Activated T-cell treated with anti-CD3 and anti-CD28 coated beads, Interleukin-2, amount 50 U/mL, for 72 hours (primary cell): Measurements from ENCODE around the gene TCF23. TPM values are rescaled to one million over a fixed set of nuclear protein-coding genes. Genes with fewer than 3 reads are reported as not detected.

Experiments used
- total RNA-seq, 2 donors: library from RNA; stranded (reverse); gene quantifications; one replicate each; pipeline ENCODE4 v1.2.3, GENCODE V29; 2022

The TCF23 gene
- total RNA-seq, 2 donors from 2014 or later: not detected

Other genes starting within 250 kb of the TCF23 start
- 1 to 10 TPM; 4.8 to 5.3 TPM for gene MAPRE3, start 178.4 kb upstream of the TCF23 start, total RNA-seq
- 10 to 100 TPM; 50.5 to 53.6 TPM for gene TMEM214, start 116.0 kb upstream of the TCF23 start, total RNA-seq
- gene AGBL5, start 97.3 kb upstream of the TCF23 start, total RNA-seq: 10 to 100 TPM; 12.1 to 16.1 TPM
- gene OST4, start 77.3 kb upstream of the TCF23 start, total RNA-seq: 100 to 1,000 TPM; 238 to 260 TPM
- 1 to 10 TPM in 1 of 2 donors, under 1 TPM in 1; 0.36 to 1.0 TPM for gene EMILIN1, start 70.4 kb upstream of the TCF23 start, total RNA-seq
- gene KHK, start 62.2 kb upstream of the TCF23 start, total RNA-seq: 10 to 100 TPM; 11.9 to 12.9 TPM
- gene CGREF1, start 29.9 kb upstream of the TCF23 start, total RNA-seq: 1 to 10 TPM in 1 of 2 donors, under 1 TPM in 1; 0.81 to 2.4 TPM
- gene ABHD1, start 25.2 kb upstream of the TCF23 start, total RNA-seq: under 1 TPM; 0.34 to 0.72 TPM
- 10 to 100 TPM; 35.5 to 41.1 TPM for gene PREB, start 14.4 kb upstream of the TCF23 start, total RNA-seq
- gene PRR30, start 9.6 kb upstream of the TCF23 start, total RNA-seq: not detected
- 10 to 100 TPM; 80.5 to 87.3 TPM for gene ATRAID, start 63.0 kb downstream of the TCF23 start, total RNA-seq
- 10 to 100 TPM; 38.8 to 39.2 TPM for gene SLC5A6, start 63.3 kb downstream of the TCF23 start, total RNA-seq
- 10 to 100 TPM; 53.6 to 64.5 TPM for gene CAD, start 68.4 kb downstream of the TCF23 start, total RNA-seq
- gene SLC30A3, start 114.0 kb downstream of the TCF23 start, total RNA-seq: 1 to 10 TPM; 1.5 to 2.3 TPM
- gene DNAJC5G, start 126.4 kb downstream of the TCF23 start, total RNA-seq: under 1 TPM in 1 of 2 donors, not detected in 1; 0.31 TPM
- under 1 TPM in 1 of 2 donors, not detected in 1; 0.36 TPM for gene TRIM54, start 133.4 kb downstream of the TCF23 start, total RNA-seq
- gene UCN, start 159.4 kb downstream of the TCF23 start, total RNA-seq: 1 to 10 TPM; 4.9 to 7.6 TPM
- 10 to 100 TPM; 73.2 to 93.0 TPM for gene MPV17, start 174.1 kb downstream of the TCF23 start, total RNA-seq
- gene GTF3C2, start 207.8 kb downstream of the TCF23 start, total RNA-seq: 10 to 100 TPM; 56.6 to 58.7 TPM
- gene EIF2B4, start 221.3 kb downstream of the TCF23 start, total RNA-seq: 10 to 100 TPM; 30.0 to 42.7 TPM
- 10 to 100 TPM; 66.1 to 70.7 TPM for gene SNX17, start 221.6 kb downstream of the TCF23 start, total RNA-seq
- gene ZNF513, start 231.7 kb downstream of the TCF23 start, total RNA-seq: 10 to 100 TPM; 15.7 to 15.9 TPM